Measurements from ENCODE around the gene MMP24.

MMP24 gene

DNA sequence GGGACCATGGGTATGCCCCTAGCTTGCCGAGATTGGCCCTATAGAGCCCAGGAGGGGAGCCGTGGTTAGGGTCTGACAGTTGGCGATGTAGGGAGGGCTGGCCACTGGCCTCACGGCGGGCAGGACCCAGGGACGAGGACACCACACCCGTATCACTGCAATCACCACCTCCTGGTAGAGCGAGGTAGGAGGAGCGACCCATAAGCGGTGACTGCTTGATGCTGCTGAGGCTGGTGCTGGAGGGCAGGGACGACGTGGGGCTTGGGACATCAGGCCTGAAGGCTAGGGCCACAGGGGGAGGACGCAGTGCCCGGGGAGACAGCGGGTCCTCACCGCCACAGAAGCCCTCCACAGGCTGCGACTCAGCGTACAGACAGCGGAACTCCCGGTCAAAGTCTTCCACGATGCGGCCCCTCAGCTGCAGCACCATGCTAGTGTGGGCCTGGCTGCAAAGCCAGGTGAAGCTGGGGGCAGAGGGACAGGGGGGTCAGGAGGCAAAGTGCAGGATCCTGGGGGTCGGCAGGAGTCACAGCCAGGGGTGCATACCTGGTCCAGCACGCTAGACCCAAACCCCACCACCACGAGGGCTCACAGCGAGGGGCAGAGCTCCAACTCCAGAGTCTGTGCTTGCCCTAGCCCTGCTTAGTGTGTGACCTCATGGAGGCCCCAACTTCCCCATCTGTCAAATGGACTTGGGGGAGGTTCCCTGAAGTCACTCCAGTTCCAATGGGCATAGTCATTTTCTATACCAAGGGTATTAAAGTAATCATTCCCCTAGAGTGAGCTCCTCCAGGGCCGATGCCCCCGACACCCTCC is 61.2 kb downstream of the MMP24 start:
- TF ChIP-seq, protein P1, sequence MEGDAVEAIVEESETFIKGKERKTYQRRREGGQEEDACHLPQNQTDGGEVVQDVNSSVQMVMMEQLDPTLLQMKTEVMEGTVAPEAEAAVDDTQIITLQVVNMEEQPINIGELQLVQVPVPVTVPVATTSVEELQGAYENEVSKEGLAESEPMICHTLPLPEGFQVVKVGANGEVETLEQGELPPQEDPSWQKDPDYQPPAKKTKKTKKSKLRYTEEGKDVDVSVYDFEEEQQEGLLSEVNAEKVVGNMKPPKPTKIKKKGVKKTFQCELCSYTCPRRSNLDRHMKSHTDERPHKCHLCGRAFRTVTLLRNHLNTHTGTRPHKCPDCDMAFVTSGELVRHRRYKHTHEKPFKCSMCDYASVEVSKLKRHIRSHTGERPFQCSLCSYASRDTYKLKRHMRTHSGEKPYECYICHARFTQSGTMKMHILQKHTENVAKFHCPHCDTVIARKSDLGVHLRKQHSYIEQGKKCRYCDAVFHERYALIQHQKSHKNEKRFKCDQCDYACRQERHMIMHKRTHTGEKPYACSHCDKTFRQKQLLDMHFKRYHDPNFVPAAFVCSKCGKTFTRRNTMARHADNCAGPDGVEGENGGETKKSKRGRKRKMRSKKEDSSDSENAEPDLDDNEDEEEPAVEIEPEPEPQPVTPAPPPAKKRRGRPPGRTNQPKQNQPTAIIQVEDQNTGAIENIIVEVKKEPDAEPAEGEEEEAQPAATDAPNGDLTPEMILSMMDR (IDR thresholded peaks at IDR 0.05; ENCODE audit: borderline replicate concordance, control extremely low read depth, extremely low read depth, insufficient read depth, missing control alignments), result no peak
- in situ Hi-C loops (cut with MboI; ENCODE audit: low sequenced_read_pairs, unreplicated experiment), result no loop called here
- DNase-seq (ENCODE audit: low spot score), result no peak

DNA sequence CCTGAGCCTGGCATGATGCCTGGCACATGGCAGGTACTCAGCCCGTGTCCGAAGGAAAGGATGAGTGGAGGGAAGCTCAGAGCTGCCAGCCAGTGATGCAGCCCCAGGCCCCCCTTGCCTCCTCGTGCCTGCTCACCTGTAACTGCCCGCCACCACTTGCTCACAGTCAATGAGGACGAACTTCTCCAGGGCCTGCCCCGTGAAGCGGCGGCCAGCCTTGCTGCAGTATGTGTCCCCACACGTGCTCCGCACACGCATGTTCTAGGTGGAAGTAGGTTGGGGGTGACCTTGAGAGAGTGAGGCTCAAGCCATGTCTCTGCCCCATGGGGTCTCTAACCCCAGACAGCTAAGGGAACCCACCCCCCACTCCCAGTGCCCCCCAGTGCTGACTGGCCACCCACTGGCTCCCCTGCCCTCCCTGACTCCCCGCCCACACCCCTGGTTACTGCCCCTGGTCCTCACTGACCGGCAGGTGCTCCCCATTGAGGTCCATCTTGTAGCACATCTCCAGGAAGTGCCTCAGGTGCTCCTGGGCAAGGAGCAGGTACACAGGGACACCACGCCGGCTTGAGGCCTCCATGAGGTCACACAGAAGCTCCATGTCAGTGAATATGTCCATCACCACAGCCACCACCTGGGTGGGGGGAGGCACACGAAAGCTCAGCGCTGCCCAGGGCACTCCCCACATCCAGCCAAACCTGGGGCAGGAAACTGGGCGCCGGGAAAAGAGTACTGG is 62.0 kb downstream of the MMP24 start:
- TF ChIP-seq, protein P1 (IDR thresholded peaks at IDR 0.05; ENCODE audit: borderline replicate concordance, control extremely low read depth, extremely low read depth, insufficient read depth, missing control alignments), result no peak
- in situ Hi-C loops (cut with MboI; ENCODE audit: low sequenced_read_pairs, unreplicated experiment), result no loop called here
- no peak for DNase-seq (ENCODE audit: low spot score)

DNA sequence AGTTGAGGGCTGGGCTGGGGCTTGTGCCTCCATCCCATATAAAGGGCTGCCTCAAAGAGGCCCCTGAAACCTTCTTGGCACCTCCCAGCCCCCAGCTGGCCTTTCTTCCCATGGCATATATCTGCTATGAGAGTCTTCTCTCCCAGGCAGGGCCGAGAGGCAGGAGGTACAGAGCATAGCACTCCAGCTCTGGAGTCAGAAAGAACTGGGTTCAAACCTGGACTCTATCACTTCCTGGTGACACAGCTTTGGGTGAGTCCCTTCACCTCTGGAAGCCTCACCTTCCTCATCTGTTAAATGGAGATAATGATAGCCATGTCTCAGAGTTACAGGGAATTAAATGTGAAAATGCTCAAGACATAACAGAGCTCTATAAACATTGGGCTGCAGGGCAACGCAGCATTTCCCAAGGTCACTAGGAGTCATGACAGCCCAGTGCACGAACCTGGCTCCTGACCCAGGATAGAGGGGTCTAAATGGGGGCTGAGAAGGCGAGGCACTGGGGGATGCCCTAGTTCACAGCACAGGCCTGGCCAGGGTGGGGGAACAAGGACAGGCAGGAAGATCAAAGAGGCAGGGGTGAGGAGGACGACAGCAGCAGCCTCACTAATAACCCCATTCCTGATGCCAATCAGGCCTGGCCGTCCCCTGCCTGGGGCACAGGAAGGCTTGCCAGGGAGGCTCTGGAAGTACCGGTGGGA is 63.8 kb downstream of the MMP24 start:
- in situ Hi-C loops (cut with MboI; ENCODE audit: low sequenced_read_pairs, unreplicated experiment), result no loop called here
- TF ChIP-seq, protein P1 (IDR thresholded peaks at IDR 0.05; ENCODE audit: borderline replicate concordance, control extremely low read depth, extremely low read depth, insufficient read depth, missing control alignments), result no peak
- no peak for DNase-seq (ENCODE audit: low spot score)

DNA sequence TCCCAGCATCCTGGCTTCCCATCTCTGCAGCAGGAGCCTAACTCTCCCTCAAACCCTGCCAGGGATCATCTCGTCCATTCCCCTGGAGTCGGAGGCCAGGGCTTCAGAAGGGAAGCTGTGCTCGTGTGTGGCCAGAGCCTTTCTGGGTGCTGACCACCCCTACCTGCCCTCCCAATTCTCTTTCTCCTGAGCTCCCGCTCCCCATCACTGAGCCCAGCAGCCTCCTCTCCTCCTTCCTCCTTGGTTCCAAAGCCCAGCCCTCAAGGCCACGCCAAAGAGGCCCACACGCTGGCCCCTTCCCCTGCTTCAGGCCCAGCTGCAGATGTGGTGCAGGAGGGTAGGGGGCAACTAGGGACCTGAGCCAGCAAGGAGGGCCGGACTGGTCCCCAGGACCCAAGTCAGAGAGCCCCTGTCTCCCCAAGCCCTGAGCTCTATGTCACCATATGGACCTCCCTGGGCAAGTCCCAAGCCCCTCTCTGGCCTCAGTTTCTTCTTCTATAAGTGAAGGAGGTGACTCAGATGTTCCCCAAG is 64.5 kb downstream of the MMP24 start:
- TF ChIP-seq, protein P1 (IDR thresholded peaks at IDR 0.05; ENCODE audit: borderline replicate concordance, control extremely low read depth, extremely low read depth, insufficient read depth, missing control alignments), result no peak
- no peak for DNase-seq (ENCODE audit: low spot score)
- in situ Hi-C loops (cut with MboI; ENCODE audit: low sequenced_read_pairs, unreplicated experiment), result no loop called here

DNA sequence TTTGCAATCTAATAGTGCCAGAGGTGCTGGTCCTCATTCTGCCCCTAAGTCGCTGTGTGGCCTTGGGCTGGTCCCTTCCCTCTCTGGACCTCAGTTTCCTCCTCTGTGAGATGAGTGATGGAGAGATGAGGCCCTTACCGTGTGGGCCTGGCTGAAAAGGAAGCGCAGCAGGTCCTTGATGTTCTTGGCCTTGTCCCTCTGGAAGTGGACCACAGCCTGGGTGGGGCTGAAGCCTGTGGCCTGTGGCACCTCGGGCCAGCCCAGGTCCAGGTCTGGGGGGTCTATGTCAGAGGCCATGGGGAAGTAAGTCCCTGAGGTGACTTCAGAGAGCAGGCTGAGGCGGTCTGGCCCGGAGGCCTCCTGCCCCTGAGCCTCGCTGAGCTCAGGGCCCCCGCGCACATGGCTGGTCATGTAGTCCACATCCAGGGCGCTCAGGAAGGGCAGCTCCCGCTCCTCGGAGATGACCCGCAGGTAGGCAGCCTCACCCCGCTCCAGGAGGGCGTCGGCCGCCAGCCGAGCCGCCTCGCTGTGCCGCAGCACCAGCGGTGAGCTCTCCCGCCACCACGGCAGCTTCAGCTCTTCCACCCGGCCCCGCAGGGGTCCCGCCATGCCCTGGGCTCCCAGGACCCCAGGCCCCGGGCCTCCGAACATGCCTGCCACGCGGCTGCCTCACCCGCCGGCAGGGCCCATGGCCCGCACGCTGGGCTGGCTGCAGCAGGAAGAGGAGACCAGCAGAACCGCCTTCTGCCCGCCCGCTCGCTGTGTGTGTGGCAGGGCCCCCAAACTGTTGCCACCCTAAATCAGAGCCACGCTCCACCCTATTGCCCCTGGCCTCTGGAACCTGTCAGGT is 65.4 kb downstream of the MMP24 start, which contains the start of gene FAM83C:
TSS of gene FAM83C (minus strand) at position 772 of the 850 bp plus-strand sequence. CDS start at position 651, 121 bp downstream.
- TF ChIP-seq, protein P1 (IDR thresholded peaks at IDR 0.05; ENCODE audit: borderline replicate concordance, control extremely low read depth, extremely low read depth, insufficient read depth, missing control alignments), result no peak
- DNase-seq (ENCODE audit: low spot score), result no peak
- in situ Hi-C loops (cut with MboI; ENCODE audit: low sequenced_read_pairs, unreplicated experiment), result no loop called here
